GM23248 (cell line): Measurements from ENCODE around the gene PSMG3. TPM values are rescaled to one million over a fixed set of nuclear protein-coding genes. Genes with fewer than 3 reads are reported as not detected.

Experiments used
- DNase-seq: peaks from one replicate; pipeline ENCODE4 v3.0.0-alpha.2; 2015
- H2AFZ ChIP-seq: fragments of 200-600 bp; sonication (generic); 2 replicates; pipeline ENCODE4 v1.6.1; 2016; ENCODE audit warnings: antibody characterized with exemption
- H3F3A ChIP-seq: fragments of 200-600 bp; sonication (generic); 2 replicates; pipeline ENCODE4 v1.6.1; 2016; ENCODE audit warnings: mild to moderate bottlenecking, antibody characterized with exemption, mixed run types; ENCODE audit not compliant: insufficient read depth
- H3K27ac ChIP-seq: fragments of 200-600 bp; sonication (generic); 2 replicates; pipeline ENCODE4 v1.5.1; 2016; ENCODE audit warnings: mild to moderate bottlenecking
- H3K27me3 ChIP-seq: fragments of 200-600 bp; sonication (generic); replicated peaks from 2 replicates; pipeline ENCODE4 v1.6.1; 2016; ENCODE audit warnings: mild to moderate bottlenecking; ENCODE audit not compliant: insufficient read depth
- H3K36me3 ChIP-seq: fragments of 200-600 bp; sonication (generic); 2 replicates; pipeline ENCODE4 v1.6.1; 2016; ENCODE audit warnings: low read depth, mild to moderate bottlenecking
- H3K4me1 ChIP-seq: fragments of 200-600 bp; sonication (generic); 2 replicates; pipeline ENCODE4 v1.6.1; 2016; ENCODE audit warnings: mild to moderate bottlenecking; ENCODE audit not compliant: insufficient read depth
- H3K4me2 ChIP-seq: fragments of 200-600 bp; sonication (generic); one replicate; pipeline ENCODE4 v1.6.1; 2016; ENCODE audit warnings: mild to moderate bottlenecking; ENCODE audit not compliant: unreplicated experiment
- H3K4me3 ChIP-seq: fragments of 200-600 bp; sonication (generic); 2 replicates; pipeline ENCODE4 v1.5.1; 2016; ENCODE audit warnings: mild to moderate bottlenecking
- H3K79me2 ChIP-seq: fragments of 200-600 bp; sonication (generic); 2 replicates; pipeline ENCODE4 v1.6.1; 2016; ENCODE audit warnings: mild to moderate bottlenecking; ENCODE audit not compliant: insufficient read depth
- H3K9ac ChIP-seq: fragments of 200-600 bp; sonication (generic); 2 replicates; pipeline ENCODE4 v1.6.1; 2016; ENCODE audit warnings: mild to moderate bottlenecking
- H3K9me2 ChIP-seq: fragments of 200-600 bp; sonication (generic); 2 replicates; pipeline ENCODE4 v1.6.1; 2016; ENCODE audit warnings: mixed run types, mild to moderate bottlenecking, moderate library complexity; ENCODE audit not compliant: insufficient read depth
- H3K9me3 ChIP-seq: fragments of 200-600 bp; sonication (generic); one replicate; pipeline ENCODE4 v1.6.1; 2017; ENCODE audit warnings: low read depth
- H4K20me1 ChIP-seq: fragments of 200-600 bp; sonication (generic); 2 replicates; pipeline ENCODE4 v1.6.0; 2016; ENCODE audit not compliant: insufficient read depth
- EZH2 ChIP-seq: fragments of 200-600 bp; sonication (generic); IDR thresholded peaks from 2 replicates; pipeline ENCODE4 v1.6.1; 2018; ENCODE audit warnings: antibody characterized with exemption, mild to moderate bottlenecking; ENCODE audit not compliant: insufficient read depth, poor library complexity, severe bottlenecking
- EZH2phosphoT487 ChIP-seq: fragments of 200-600 bp; sonication (generic); IDR thresholded peaks from 2 replicates; pipeline ENCODE4 v1.6.1; 2018; ENCODE audit warnings: antibody characterized with exemption, moderate library complexity, mild to moderate bottlenecking, low read depth; ENCODE audit not compliant: insufficient read depth
- WGBS, 2 experiments: methylation state at CpG; one replicate each; pipeline ENCODE4 v1.1.6; 2015 to 2017; ENCODE audit warnings: low lambda C conversion rate in 2 of 2, low coverage in 1 of 2; ENCODE audit errors: missing lambda C conversion rate in 2 of 2; 5-methylcytosine and 5-hydroxymethylcytosine counted together
- in situ Hi-C: fragments of 300-500 bp; cut with MboI; formaldehyde crosslinking; loops from 2 replicates; pipeline ENCODE4 v1.15.0; 2020
- polyA plus RNA-seq: library from polyadenylated mRNA; unstranded; fragments of >200 nt; fragmentation: Nextera tagmentation; extraction: Ambion mirVana; gene quantifications from 2 replicates; pipeline ENCODE4 v1.2.1, GENCODE V29; 2016
- total RNA-seq: library from RNA; depleted of rRNA; stranded (reverse); fragments of >200 nt; shearing (Covaris generic); gene quantifications from 2 replicates; pipeline ENCODE4 v1.2.3, GENCODE V29; 2014

PSMG3 gene
- total and polyA plus RNA-seq, 2 experiments from 2014 or later: 28.3 to 58.1 TPM

GRCh38 chr7:1575809-1576208 is 6.0 kb upstream of the PSMG3 start:
- in situ Hi-C loops: loop anchor here (10.0 kb wide), 1 partner anchor 769 kb away; no protein-coding TSS in a partner anchor

GRCh38 chr7:1572111-1572822 is 2.4 kb upstream of the PSMG3 start:
- no peaks in the 10 kb centered on the region for H3K36me3 ChIP-seq
- no peaks in the 10 kb centered on the region for H4K20me1 ChIP-seq
- in situ Hi-C loops: loop anchor here (10.0 kb wide), 1 partner anchor 773 kb away; no protein-coding TSS in a partner anchor
- H3K4me1 ChIP-seq: peaks cover 27% of the 10 kb centered on the region
- H3K9ac ChIP-seq: no peak overlapping the region
- no peak for DNase-seq
- 98% methylated on average over 7 of the region's 7 CpGs for WGBS, 2 experiments
- H3K27ac ChIP-seq: no peak overlapping the region
- TF ChIP-seq EZH2 (no peak), EZH2phosphoT487 (no peak)
- no peaks in the 10 kb centered on the region for H3K27me3 ChIP-seq
- H3K4me2 ChIP-seq: no peak overlapping the region
- H3K4me3 ChIP-seq: no peak overlapping the region
- H3F3A ChIP-seq: peaks cover 16% of the 10 kb centered on the region; the same call in 1 of the 2 replicates
- peaks cover 19% of the 10 kb centered on the region for H3K79me2 ChIP-seq
- H3K9me2 ChIP-seq: no peaks in the 10 kb centered on the region
- H2AFZ ChIP-seq: no peak overlapping the region
- no peaks in the 10 kb centered on the region for H3K9me3 ChIP-seq

More at GRCh38 chr7:1575809-1576208, 6.0 kb upstream of the PSMG3 start:
- Histone ChIP-seq H3K9me2 (no peaks in the 10 kb centered on the region), H3K9ac (no peak overlapping the region), H3K27ac (no peak overlapping the region), H3K4me1 (peaks cover 9% of the 10 kb centered on the region), H3F3A (0 out of 2 replicates have a peak, but pooled peaks cover 9% of the 10 kb centered on the region), H3K4me3 (no peak overlapping the region), H2AFZ (no peak overlapping the region), H3K27me3 (no peaks in the 10 kb centered on the region), H3K9me3 (no peaks in the 10 kb centered on the region), H3K79me2 (peaks cover 3% of the 10 kb centered on the region), H4K20me1 (no peaks in the 10 kb centered on the region), H3K4me2 (no peak overlapping the region), H3K36me3 (no peaks in the 10 kb centered on the region)
- TF ChIP-seq EZH2: no peak
- no peak for TF ChIP-seq EZH2phosphoT487
- 64 to 69% methylated on average over 7 of the region's 7 CpGs for WGBS, 2 experiments
- DNase-seq: no peak

GRCh38 chr7:1569440-1569832 is 396 bp downstream of the PSMG3 start:
- peak overlapping the region; percentile 99 for H3K27ac ChIP-seq
- no peaks in the 10 kb centered on the region for H3K9me3 ChIP-seq
- peak overlapping the region; percentile 98 for H3K9ac ChIP-seq
- no peaks in the 10 kb centered on the region for H3K9me2 ChIP-seq
- H4K20me1 ChIP-seq: no peaks in the 10 kb centered on the region
- in situ Hi-C loops: no loop called here
- peaks cover 22% of the 10 kb centered on the region for H3K79me2 ChIP-seq
- no peak for DNase-seq
- H3K27me3 ChIP-seq: no peaks in the 10 kb centered on the region
- WGBS, 2 experiments: 8 to 11% methylated on average over 26 to 27 of the region's 27 CpGs
- peaks cover 42% of the 10 kb centered on the region for H3K4me1 ChIP-seq
- peak overlapping the region; percentile 84 for H3K4me3 ChIP-seq
- peaks cover 32% of the 10 kb centered on the region for H3F3A ChIP-seq
- peak overlapping the region; percentile 66; the same call in 1 of the 2 replicates for H2AFZ ChIP-seq
- H3K36me3 ChIP-seq: no peaks in the 10 kb centered on the region
- peak overlapping the region; percentile 86 for H3K4me2 ChIP-seq
- no peak for TF ChIP-seq EZH2phosphoT487
- no peak for TF ChIP-seq EZH2

- H3K9ac ChIP-seq: peak overlapping the region; percentile 98
- in situ Hi-C loops: no loop called here
These were observed 816 bp downstream of the PSMG3 start for GRCh38 chr7:1569016-1569415.

More at GRCh38 chr7:1569016-1569415, 816 bp downstream of the PSMG3 start:
- H4K20me1 ChIP-seq: no peaks in the 10 kb centered on the region
- peak overlapping the region; percentile 84 for H3K4me3 ChIP-seq
- no peaks in the 10 kb centered on the region for H3K36me3 ChIP-seq
- H3K9me2 ChIP-seq: no peaks in the 10 kb centered on the region
- no peaks in the 10 kb centered on the region for H3K9me3 ChIP-seq
- H2AFZ ChIP-seq: no peak overlapping the region
- WGBS, 2 experiments: 81 to 82% methylated on average over 13 of the region's 13 CpGs
- peaks cover 36% of the 10 kb centered on the region for H3F3A ChIP-seq
- peaks cover 46% of the 10 kb centered on the region for H3K4me1 ChIP-seq
- DNase-seq: peak; percentile 48
- peaks cover 22% of the 10 kb centered on the region for H3K79me2 ChIP-seq
- H3K27ac ChIP-seq: peak overlapping the region; percentile 99
- TF ChIP-seq EZH2: no peak
- H3K4me2 ChIP-seq: peak overlapping the region; percentile 86
- no peaks in the 10 kb centered on the region for H3K27me3 ChIP-seq
